Muscle of back (tissue), 11 donors: Measurements from ENCODE around the gene RARA. TPM values are rescaled to one million over a fixed set of nuclear protein-coding genes. Genes with fewer than 3 reads are reported as not detected.

ENCODE experiments used
- DNase-seq, 3 donors: peaks; one replicate each; pipeline versions ENCODE4 v3.0.0 to v3.0.0-alpha.2; 2013
- polyA plus RNA-seq, 10 donors: library from polyadenylated mRNA; unstranded; fragments of 120-200 nt; gene quantifications; one replicate each; pipeline ENCODE4 v1.2.1, GENCODE V29; 2013; ENCODE audit not compliant: insufficient read length in 10 of 10

Gene RARA
- polyA plus RNA-seq, 10 donors, result 46.0 to 64.5 (median 54.1) TPM

- peak; percentile 71 to 87 (median 75) for DNase-seq
Observed at GRCh38 chr17:40314584-40314956, 5.6 kb downstream of the RARA start.

- no peak for DNase-seq
Observed at GRCh38 chr17:40315206-40315605, 6.2 kb downstream of the RARA start.

- peak in 1 of 3 donors; percentile 57 for DNase-seq
Observed at GRCh38 chr17:40315678-40316570, 6.9 kb downstream of the RARA start.

- peak; percentile 77 to 96 (median 90) for DNase-seq
Observed at GRCh38 chr17:40316571-40317344, 7.8 kb downstream of the RARA start.

- DNase-seq, result peak in 2 of 3 donors; percentile 75 to 88
Observed at GRCh38 chr17:40317345-40317873, 8.4 kb downstream of the RARA start.

GRCh38 chr17:40317880-40318829, 9.2 kb downstream of the RARA start:
- DNase-seq, result peak; percentile 97 to 98 (median 98)

- DNase-seq, result peak in 1 of 3 donors; percentile 45
Observed at GRCh38 chr17:40318830-40319391, 9.9 kb downstream of the RARA start.

GRCh38 chr17:40319651-40320540, 10.9 kb downstream of the RARA start:
- DNase-seq, result peak in 1 of 3 donors; percentile 45

GRCh38 chr17:40320756-40321523, 12.0 kb downstream of the RARA start:
- DNase-seq, result peak in 2 of 3 donors; percentile 90 to 96

GRCh38 chr17:40321524-40321929, 12.5 kb downstream of the RARA start:
- DNase-seq, result no peak

GRCh38 chr17:40321961-40322357, 13.0 kb downstream of the RARA start:
- DNase-seq, result peak in 2 of 3 donors; percentile 66 to 81

- DNase-seq, result peak in 2 of 3 donors; percentile 79 to 89
Observed at GRCh38 chr17:40322358-40323315, 13.7 kb downstream of the RARA start.

GRCh38 chr17:40323391-40324381, 14.7 kb downstream of the RARA start:
- peak in 1 of 3 donors; percentile 70 for DNase-seq

- peak in 1 of 3 donors; percentile 28 for DNase-seq
Observed at GRCh38 chr17:40325156-40326013, 16.4 kb downstream of the RARA start.
